DND-41 (cell line): ENCODE results near the gene MYBPC1.
"Not testable (repeated sequence)": the region's sequence is repeated elsewhere in the genome, so short reads cannot be mapped to it uniquely, and the experiment has no call there.

ENCODE experiments used
- ATAC-seq: fragments of 200-7000 bp; cut with Tn5 transposase; 3 replicates; pipeline ENCODE4 v1.9.1; 2021; ENCODE audit warnings: low read depth; ENCODE audit not compliant: insufficient read depth
- DNase-seq: peaks from one replicate; pipeline ENCODE4 v3.0.0-alpha.2; 2020
- H2AFZ ChIP-seq: 2 replicates; pipeline ENCODE4 v1.6.0; 2012; ENCODE audit warnings: low read depth, low read length
- H3K27ac ChIP-seq: 2 replicates; pipeline ENCODE4 v1.5.1; 2012; ENCODE audit warnings: low read length, inconsistent platforms
- H3K27me3 ChIP-seq: fragments of 200-600 bp; sonication (generic); 2 replicates; pipeline ENCODE4 v1.6.0; 2012; ENCODE audit warnings: low read length, mild to moderate bottlenecking, inconsistent platforms; ENCODE audit not compliant: insufficient read depth, poor library complexity
- H3K36me3 ChIP-seq: 2 replicates; pipeline ENCODE4 v1.5.1; 2012; ENCODE audit warnings: low read length, inconsistent platforms; ENCODE audit not compliant: insufficient read depth
- H3K4me1 ChIP-seq: 2 replicates; pipeline ENCODE4 v1.5.1; 2012; ENCODE audit warnings: mild to moderate bottlenecking, low read length; ENCODE audit not compliant: insufficient read depth
- H3K4me2 ChIP-seq: 2 replicates; pipeline ENCODE4 v1.6.0; 2012; ENCODE audit warnings: mild to moderate bottlenecking, moderate library complexity, low read length, inconsistent platforms; ENCODE audit not compliant: insufficient read depth
- H3K4me3 ChIP-seq, 2 experiments: fragments of 200-600 bp in 1 of 2; shearing (Covaris generic) in 1 of 2; 2 replicates each; pipeline ENCODE4 v1.5.1; 2012 to 2016; ENCODE audit warnings: inconsistent platforms in 2 of 2, low read length in 2 of 2, mild to moderate bottlenecking in 2 of 2, low read depth in 1 of 2, moderate library complexity in 1 of 2
- H3K79me2 ChIP-seq: 2 replicates; pipeline ENCODE4 v1.6.0; 2012; ENCODE audit warnings: low read length, inconsistent platforms; ENCODE audit not compliant: insufficient read depth
- H3K9ac ChIP-seq: 2 replicates; pipeline ENCODE4 v1.6.0; 2012; ENCODE audit warnings: low read depth, mild to moderate bottlenecking, inconsistent platforms, low read length, moderate library complexity
- H3K9me3 ChIP-seq: 2 replicates; pipeline ENCODE4 v1.5.1; 2012; ENCODE audit warnings: low read length, moderate library complexity, mild to moderate bottlenecking, inconsistent platforms; ENCODE audit not compliant: insufficient read depth, severe bottlenecking
- H4K20me1 ChIP-seq: 2 replicates; pipeline ENCODE4 v1.6.0; 2012; ENCODE audit warnings: low read length; ENCODE audit not compliant: insufficient read depth
- CTCF ChIP-seq: IDR thresholded peaks from 2 replicates; pipeline ENCODE4 v1.5.1; 2012; ENCODE audit warnings: borderline replicate concordance, low read length, moderate library complexity, mild to moderate bottlenecking; ENCODE audit not compliant: poor library complexity, severe bottlenecking; ENCODE audit errors: extremely low read depth
- EZH2 ChIP-seq: IDR thresholded peaks from 3 replicates; pipeline ENCODE4 v1.6.1; 2012; ENCODE audit warnings: borderline replicate concordance, low read depth, mild to moderate bottlenecking, moderate library complexity, low read length, inconsistent platforms; ENCODE audit not compliant: severe bottlenecking

The MYBPC1 gene

GRCh38 chr12:101655393-101655792, 60.6 kb downstream of the MYBPC1 start:
- no peaks in the 10 kb centered on the region for H3K36me3 ChIP-seq
- no peak overlapping the region for H2AFZ ChIP-seq
- H3K9me3 ChIP-seq = no peaks in the 10 kb centered on the region
- no peak overlapping the region for H3K4me2 ChIP-seq
- no peaks in the 10 kb centered on the region for H3K4me1 ChIP-seq
- no peak for TF ChIP-seq EZH2
- no peak for TF ChIP-seq CTCF
- DNase-seq (no peak), ATAC-seq (no peak)
- H3K9ac ChIP-seq = no peak overlapping the region
- no peak overlapping the region for H3K27ac ChIP-seq
- H3K27me3 ChIP-seq = peaks cover 3% of the 10 kb centered on the region
- H4K20me1 ChIP-seq = no peaks in the 10 kb centered on the region
- H3K79me2 ChIP-seq = no peaks in the 10 kb centered on the region
- H3K4me3 ChIP-seq = no peak overlapping the region

GRCh38 chr12:101660662-101661061, 65.9 kb downstream of the MYBPC1 start:
- H3K4me2 ChIP-seq, H3K4me3 ChIP-seq, H3K9me3 ChIP-seq, H3K27me3 ChIP-seq, H3K36me3 ChIP-seq, DNase-seq, H2AFZ ChIP-seq, H3K4me1 ChIP-seq, H4K20me1 ChIP-seq, H3K79me2 ChIP-seq, ATAC-seq, H3K9ac ChIP-seq, H3K27ac ChIP-seq: not testable (repeated sequence)

- H3K9ac ChIP-seq = no peak overlapping the region
- DNase-seq (no peak), ATAC-seq (no peak)
- H3K4me2 ChIP-seq = no peak overlapping the region
- no peaks in the 10 kb centered on the region for H3K4me1 ChIP-seq
- peaks cover 3% of the 10 kb centered on the region for H3K27me3 ChIP-seq
- no peak overlapping the region for H2AFZ ChIP-seq
- H3K27ac ChIP-seq = no peak overlapping the region
- H3K9me3 ChIP-seq = no peaks in the 10 kb centered on the region
- no peak overlapping the region for H3K4me3 ChIP-seq
- TF ChIP-seq EZH2 = no peak
- no peak for TF ChIP-seq CTCF
- no peaks in the 10 kb centered on the region for H4K20me1 ChIP-seq
- no peaks in the 10 kb centered on the region for H3K36me3 ChIP-seq
- no peaks in the 10 kb centered on the region for H3K79me2 ChIP-seq
Observed at GRCh38 chr12:101663298-101663697, 68.5 kb downstream of the MYBPC1 start.

GRCh38 chr12:101664992-101665391, 70.2 kb downstream of the MYBPC1 start:
- H3K4me2 ChIP-seq = no peak overlapping the region
- H3K9me3 ChIP-seq = no peaks in the 10 kb centered on the region
- TF ChIP-seq CTCF = no peak
- TF ChIP-seq EZH2 = no peak
- no peaks in the 10 kb centered on the region for H3K36me3 ChIP-seq
- H2AFZ ChIP-seq = no peak overlapping the region
- DNase-seq = no peak
- H3K79me2 ChIP-seq = no peaks in the 10 kb centered on the region
- no peak overlapping the region for H3K4me3 ChIP-seq
- H4K20me1 ChIP-seq = no peaks in the 10 kb centered on the region
- H3K27ac ChIP-seq = no peak overlapping the region
- no peaks in the 10 kb centered on the region for H3K4me1 ChIP-seq
- ATAC-seq = no peak
- H3K27me3 ChIP-seq = peaks cover 3% of the 10 kb centered on the region
- H3K9ac ChIP-seq = no peak overlapping the region
